C4-2B (cell line): Measurements from ENCODE around the gene P2RY12.

Source experiments
- ZFX ChIP-seq: fragments of 450-650 bp; IDR thresholded peaks from 2 replicates; pipeline ENCODE4 v1.6.1; 2017
- TF ChIP-seq, protein P1 (sequence below): fragments of 450-650 bp; conservative IDR thresholded peaks from 2 replicates; pipeline ENCODE4 v1.5.1; 2017; ENCODE audit warnings: mild to moderate bottlenecking

GRCh38 chr3:151387432-151387831, 2.9 kb upstream of the P2RY12 start:
- TF ChIP-seq, protein P1, sequence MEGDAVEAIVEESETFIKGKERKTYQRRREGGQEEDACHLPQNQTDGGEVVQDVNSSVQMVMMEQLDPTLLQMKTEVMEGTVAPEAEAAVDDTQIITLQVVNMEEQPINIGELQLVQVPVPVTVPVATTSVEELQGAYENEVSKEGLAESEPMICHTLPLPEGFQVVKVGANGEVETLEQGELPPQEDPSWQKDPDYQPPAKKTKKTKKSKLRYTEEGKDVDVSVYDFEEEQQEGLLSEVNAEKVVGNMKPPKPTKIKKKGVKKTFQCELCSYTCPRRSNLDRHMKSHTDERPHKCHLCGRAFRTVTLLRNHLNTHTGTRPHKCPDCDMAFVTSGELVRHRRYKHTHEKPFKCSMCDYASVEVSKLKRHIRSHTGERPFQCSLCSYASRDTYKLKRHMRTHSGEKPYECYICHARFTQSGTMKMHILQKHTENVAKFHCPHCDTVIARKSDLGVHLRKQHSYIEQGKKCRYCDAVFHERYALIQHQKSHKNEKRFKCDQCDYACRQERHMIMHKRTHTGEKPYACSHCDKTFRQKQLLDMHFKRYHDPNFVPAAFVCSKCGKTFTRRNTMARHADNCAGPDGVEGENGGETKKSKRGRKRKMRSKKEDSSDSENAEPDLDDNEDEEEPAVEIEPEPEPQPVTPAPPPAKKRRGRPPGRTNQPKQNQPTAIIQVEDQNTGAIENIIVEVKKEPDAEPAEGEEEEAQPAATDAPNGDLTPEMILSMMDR, result no peak
- TF ChIP-seq ZFX, result no peak
